DND-41 (cell line): Measurements from ENCODE around the gene FBLN1.

Source experiments
- ATAC-seq: fragments of 200-7000 bp; cut with Tn5 transposase; 3 replicates; pipeline ENCODE4 v1.9.1; 2021; ENCODE audit warnings: low read depth; ENCODE audit not compliant: insufficient read depth
- DNase-seq: peaks from one replicate; pipeline ENCODE4 v3.0.0-alpha.2; 2020
- H2AFZ ChIP-seq: 2 replicates; pipeline ENCODE4 v1.6.0; 2012; ENCODE audit warnings: low read depth, low read length
- H3K27ac ChIP-seq: 2 replicates; pipeline ENCODE4 v1.5.1; 2012; ENCODE audit warnings: low read length, inconsistent platforms
- H3K27me3 ChIP-seq: fragments of 200-600 bp; sonication (generic); 2 replicates; pipeline ENCODE4 v1.6.0; 2012; ENCODE audit warnings: low read length, mild to moderate bottlenecking, inconsistent platforms; ENCODE audit not compliant: insufficient read depth, poor library complexity
- H3K36me3 ChIP-seq: 2 replicates; pipeline ENCODE4 v1.5.1; 2012; ENCODE audit warnings: low read length, inconsistent platforms; ENCODE audit not compliant: insufficient read depth
- H3K4me1 ChIP-seq: 2 replicates; pipeline ENCODE4 v1.5.1; 2012; ENCODE audit warnings: mild to moderate bottlenecking, low read length; ENCODE audit not compliant: insufficient read depth
- H3K4me2 ChIP-seq: 2 replicates; pipeline ENCODE4 v1.6.0; 2012; ENCODE audit warnings: mild to moderate bottlenecking, moderate library complexity, low read length, inconsistent platforms; ENCODE audit not compliant: insufficient read depth
- H3K4me3 ChIP-seq, 2 experiments: fragments of 200-600 bp in 1 of 2; shearing (Covaris generic) in 1 of 2; 2 replicates each; pipeline ENCODE4 v1.5.1; 2012 to 2016; ENCODE audit warnings: inconsistent platforms in 2 of 2, low read length in 2 of 2, mild to moderate bottlenecking in 2 of 2, low read depth in 1 of 2, moderate library complexity in 1 of 2
- H3K79me2 ChIP-seq: 2 replicates; pipeline ENCODE4 v1.6.0; 2012; ENCODE audit warnings: low read length, inconsistent platforms; ENCODE audit not compliant: insufficient read depth
- H3K9ac ChIP-seq: 2 replicates; pipeline ENCODE4 v1.6.0; 2012; ENCODE audit warnings: low read depth, mild to moderate bottlenecking, inconsistent platforms, low read length, moderate library complexity
- H3K9me3 ChIP-seq: 2 replicates; pipeline ENCODE4 v1.5.1; 2012; ENCODE audit warnings: low read length, moderate library complexity, mild to moderate bottlenecking, inconsistent platforms; ENCODE audit not compliant: insufficient read depth, severe bottlenecking
- H4K20me1 ChIP-seq: 2 replicates; pipeline ENCODE4 v1.6.0; 2012; ENCODE audit warnings: low read length; ENCODE audit not compliant: insufficient read depth
- EZH2 ChIP-seq: IDR thresholded peaks from 3 replicates; pipeline ENCODE4 v1.6.1; 2012; ENCODE audit warnings: borderline replicate concordance, low read depth, mild to moderate bottlenecking, moderate library complexity, low read length, inconsistent platforms; ENCODE audit not compliant: severe bottlenecking
- TF ChIP-seq, protein P1 (sequence below): IDR thresholded peaks from 2 replicates; pipeline ENCODE4 v1.5.1; 2012; ENCODE audit warnings: borderline replicate concordance, low read length, moderate library complexity, mild to moderate bottlenecking; ENCODE audit not compliant: poor library complexity, severe bottlenecking; ENCODE audit errors: extremely low read depth

FBLN1 gene

DNA sequence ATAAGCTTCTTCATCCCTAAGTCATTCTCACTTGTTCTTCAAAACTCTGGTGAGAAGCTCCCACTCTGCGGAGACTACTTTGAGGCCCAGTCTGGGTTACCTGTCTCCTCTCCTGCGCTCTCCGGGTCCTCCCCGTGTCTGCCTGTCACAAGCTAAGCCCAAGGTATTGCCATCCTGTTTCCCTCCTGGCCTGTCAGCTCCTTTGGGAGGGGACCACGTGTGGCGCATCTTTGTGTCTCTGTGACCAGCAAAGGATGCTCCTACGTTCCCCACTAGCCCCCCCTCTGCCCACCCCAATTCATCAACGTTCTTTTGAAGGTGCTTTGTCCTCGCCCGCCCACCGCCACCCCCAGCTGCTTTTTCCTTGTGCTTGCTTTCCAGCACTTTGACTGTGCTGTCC is 31.8 kb upstream of the FBLN1 start:
- no peak for ATAC-seq
- Histone ChIP-seq H3K79me2 (no peaks in the 10 kb centered on the region), H3K4me1 (no peaks in the 10 kb centered on the region), H2AFZ (no peak overlapping the region), H3K4me2 (no peak overlapping the region), H3K4me3 (no peak overlapping the region), H3K27ac (no peak overlapping the region), H3K9me3 (no peaks in the 10 kb centered on the region), H3K36me3 (no peaks in the 10 kb centered on the region), H4K20me1 (no peaks in the 10 kb centered on the region), H3K27me3 (peaks cover 2% of the 10 kb centered on the region), H3K9ac (no peak overlapping the region)
- TF ChIP-seq, protein P1, sequence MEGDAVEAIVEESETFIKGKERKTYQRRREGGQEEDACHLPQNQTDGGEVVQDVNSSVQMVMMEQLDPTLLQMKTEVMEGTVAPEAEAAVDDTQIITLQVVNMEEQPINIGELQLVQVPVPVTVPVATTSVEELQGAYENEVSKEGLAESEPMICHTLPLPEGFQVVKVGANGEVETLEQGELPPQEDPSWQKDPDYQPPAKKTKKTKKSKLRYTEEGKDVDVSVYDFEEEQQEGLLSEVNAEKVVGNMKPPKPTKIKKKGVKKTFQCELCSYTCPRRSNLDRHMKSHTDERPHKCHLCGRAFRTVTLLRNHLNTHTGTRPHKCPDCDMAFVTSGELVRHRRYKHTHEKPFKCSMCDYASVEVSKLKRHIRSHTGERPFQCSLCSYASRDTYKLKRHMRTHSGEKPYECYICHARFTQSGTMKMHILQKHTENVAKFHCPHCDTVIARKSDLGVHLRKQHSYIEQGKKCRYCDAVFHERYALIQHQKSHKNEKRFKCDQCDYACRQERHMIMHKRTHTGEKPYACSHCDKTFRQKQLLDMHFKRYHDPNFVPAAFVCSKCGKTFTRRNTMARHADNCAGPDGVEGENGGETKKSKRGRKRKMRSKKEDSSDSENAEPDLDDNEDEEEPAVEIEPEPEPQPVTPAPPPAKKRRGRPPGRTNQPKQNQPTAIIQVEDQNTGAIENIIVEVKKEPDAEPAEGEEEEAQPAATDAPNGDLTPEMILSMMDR, result no peak
- TF ChIP-seq EZH2, result no peak
- no peak for DNase-seq

DNA sequence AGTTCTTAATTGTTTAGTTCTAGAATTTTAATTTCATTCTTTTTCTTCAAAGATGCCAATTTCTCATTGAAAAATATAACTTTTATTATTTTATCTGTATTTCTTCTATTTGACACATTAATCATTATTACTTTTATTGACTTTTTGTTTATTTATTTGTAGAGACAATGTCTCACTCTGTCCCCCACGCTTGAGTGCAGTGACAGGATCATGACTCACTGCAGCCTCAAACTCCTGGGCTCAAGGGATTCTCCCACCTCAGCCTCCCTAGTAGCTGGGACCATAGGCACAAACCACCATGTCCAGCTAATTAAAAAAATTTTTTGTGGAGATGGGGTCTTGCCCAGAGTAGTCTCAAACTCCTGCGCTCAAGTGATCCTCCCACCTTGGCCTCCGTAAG is 30.3 kb upstream of the FBLN1 start:
- Histone ChIP-seq H4K20me1 (no peaks in the 10 kb centered on the region; the same call in 1 of the 2 replicates), H3K36me3 (no peaks in the 10 kb centered on the region), H3K27me3 (peaks cover 2% of the 10 kb centered on the region), H2AFZ (no peak overlapping the region), H3K4me2 (no peak overlapping the region), H3K27ac (no peak overlapping the region), H3K9ac (no peak overlapping the region), H3K4me3 (no peak overlapping the region), H3K79me2 (no peaks in the 10 kb centered on the region), H3K4me1 (no peaks in the 10 kb centered on the region), H3K9me3 (no peaks in the 10 kb centered on the region)
- ATAC-seq (no peak), DNase-seq (no peak)
- TF ChIP-seq, protein P1, result no peak
- TF ChIP-seq EZH2, result no peak

DNA sequence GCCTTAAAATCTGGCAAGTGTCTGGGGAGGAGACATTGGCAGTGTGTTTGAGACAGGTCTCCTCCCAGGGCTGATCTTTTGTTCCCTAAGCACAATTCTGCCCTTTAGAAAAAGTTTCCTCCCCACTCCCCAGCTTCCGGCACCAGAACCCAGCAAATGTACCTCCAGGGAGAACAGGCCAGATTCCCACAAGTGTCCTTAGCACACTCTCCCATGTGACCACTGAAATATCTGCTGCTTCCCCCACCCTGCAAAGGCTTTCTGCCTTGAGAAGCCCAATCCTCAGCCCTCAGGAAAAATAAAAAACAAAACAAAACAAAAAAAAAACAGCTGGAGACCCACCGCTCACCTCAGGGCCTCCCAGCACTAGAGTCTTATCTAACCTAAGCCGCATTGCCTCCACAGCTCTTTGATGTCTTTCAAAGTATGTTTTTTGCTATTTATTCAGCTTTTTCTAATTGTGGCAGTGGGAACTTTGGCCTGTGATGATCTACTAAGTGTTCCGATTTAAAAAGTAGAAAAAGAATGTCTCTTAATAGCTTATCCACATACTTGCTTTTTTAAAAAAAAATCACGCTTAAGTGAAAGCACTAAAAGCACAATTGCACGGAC is 29.0 kb upstream of the FBLN1 start:
- Histone ChIP-seq H3K4me2 (no peak overlapping the region), H3K36me3 (no peaks in the 10 kb centered on the region), H3K9me3 (no peaks in the 10 kb centered on the region), H3K9ac (no peak overlapping the region), H3K4me1 (no peaks in the 10 kb centered on the region), H3K27ac (no peak overlapping the region), H4K20me1 (no peaks in the 10 kb centered on the region; the same call in 1 of the 2 replicates), H3K4me3 (no peak overlapping the region), H3K79me2 (no peaks in the 10 kb centered on the region), H2AFZ (no peak overlapping the region), H3K27me3 (no peaks in the 10 kb centered on the region)
- TF ChIP-seq, protein P1, result no peak
- no peak for TF ChIP-seq EZH2
- DNase-seq, result no peak
- ATAC-seq, result no peak
